Stimulated activated CD4-positive, alpha-beta T cell treated with anti-CD3 and anti-CD28 coated beads, Interleukin-15, amount 100 ng/mL, for 24 hours (primary cell): ENCODE data around the gene SMYD5.

Experiments
- DNase-seq: peaks from one replicate; pipeline ENCODE4 v3.0.0-alpha.2; 2020

Gene SMYD5

DNA sequence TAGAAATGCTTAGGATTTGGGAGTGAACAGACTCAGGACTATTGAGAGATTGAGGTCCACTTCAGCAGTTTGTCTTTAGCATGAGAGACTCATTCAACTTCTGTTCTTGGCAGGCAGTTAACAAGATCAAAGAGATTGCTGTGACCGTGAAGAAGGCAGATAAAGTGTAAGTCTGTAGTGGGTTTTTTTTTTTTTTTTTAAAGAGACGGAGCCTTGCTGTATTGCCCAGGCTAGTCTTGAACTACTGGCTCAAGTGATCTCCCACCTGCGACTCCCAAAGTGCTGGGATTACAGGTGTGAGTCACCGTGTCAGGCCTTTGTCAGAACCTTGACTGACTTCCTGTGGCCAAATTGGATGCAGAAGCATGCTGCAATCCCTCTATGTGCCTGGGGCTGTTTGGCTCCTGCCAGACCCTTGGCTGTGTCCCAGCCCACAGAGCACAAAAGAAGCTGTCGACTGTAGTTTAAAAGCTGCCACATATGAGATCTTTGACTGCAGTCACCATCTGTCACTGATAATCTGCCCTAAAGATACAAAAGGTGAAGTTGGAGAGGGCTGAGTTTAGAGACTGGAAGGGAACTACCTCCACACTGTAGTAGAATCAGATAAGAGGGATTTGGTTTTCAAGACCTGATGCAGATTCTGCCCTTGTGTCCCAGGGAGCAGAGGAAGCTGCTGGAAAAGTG lies 30.0 kb downstream of the SMYD5 start:
- DNase-seq, result no peak

DNA sequence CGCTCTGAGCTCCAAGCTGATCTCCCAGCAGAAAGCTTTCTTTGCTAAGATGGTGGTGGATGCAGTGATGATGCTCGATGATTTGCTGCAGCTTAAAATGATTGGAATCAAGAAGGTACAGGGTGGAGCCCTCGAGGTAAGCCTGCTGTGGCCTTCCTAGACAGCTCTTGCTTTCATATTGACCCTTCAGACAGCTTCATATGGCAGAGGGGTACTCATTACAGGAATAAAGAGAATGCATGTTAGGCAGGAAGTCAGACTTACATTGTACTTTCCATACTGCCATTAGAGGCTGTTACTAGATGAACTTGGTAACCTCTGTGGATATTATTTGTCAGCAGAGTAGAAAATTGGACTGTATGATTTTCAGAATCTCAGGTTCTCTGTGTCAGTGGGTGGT lies 30.5 kb downstream of the SMYD5 start:
- DNase-seq, result no peak

DNA sequence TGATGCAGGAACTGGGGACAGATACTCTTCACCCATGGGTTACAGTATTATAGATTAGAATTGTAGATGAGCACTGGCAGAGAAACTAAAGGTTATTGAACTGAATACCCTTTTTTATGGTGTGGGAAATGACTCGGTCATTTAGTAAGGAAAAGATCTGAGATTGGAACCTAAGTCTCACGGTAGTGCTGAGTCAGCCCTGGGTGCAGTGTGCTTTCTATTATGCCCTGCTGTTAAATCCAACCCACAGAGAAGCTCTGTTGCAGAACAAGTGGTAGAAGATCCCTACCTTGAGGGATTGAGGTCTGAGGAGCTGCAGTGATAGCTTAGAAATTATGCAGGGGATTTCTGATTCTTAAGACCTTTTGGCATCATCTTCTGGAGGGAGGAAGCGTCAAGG lies 32.8 kb downstream of the SMYD5 start:
- no peak for DNase-seq

DNA sequence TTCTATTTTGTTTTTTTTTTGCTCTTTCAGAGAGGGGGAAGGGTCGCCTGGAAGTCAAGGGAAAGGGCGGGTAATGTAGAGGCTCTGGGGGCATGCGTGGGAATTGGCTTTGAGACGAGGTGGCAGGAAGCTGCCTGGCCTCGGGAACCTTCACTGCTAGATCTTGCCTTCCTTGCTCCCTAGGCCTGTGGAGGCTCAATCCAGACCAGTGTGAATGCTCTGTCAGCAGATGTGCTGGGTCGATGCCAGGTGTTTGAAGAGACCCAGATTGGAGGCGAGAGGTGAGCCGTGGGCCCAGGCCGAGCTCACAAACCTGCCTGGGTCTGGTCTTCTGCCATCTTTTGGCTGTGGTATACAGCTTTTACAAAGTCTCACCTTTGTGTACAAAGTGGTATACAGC lies 35.6 kb downstream of the SMYD5 start:
- DNase-seq, result no peak

DNA sequence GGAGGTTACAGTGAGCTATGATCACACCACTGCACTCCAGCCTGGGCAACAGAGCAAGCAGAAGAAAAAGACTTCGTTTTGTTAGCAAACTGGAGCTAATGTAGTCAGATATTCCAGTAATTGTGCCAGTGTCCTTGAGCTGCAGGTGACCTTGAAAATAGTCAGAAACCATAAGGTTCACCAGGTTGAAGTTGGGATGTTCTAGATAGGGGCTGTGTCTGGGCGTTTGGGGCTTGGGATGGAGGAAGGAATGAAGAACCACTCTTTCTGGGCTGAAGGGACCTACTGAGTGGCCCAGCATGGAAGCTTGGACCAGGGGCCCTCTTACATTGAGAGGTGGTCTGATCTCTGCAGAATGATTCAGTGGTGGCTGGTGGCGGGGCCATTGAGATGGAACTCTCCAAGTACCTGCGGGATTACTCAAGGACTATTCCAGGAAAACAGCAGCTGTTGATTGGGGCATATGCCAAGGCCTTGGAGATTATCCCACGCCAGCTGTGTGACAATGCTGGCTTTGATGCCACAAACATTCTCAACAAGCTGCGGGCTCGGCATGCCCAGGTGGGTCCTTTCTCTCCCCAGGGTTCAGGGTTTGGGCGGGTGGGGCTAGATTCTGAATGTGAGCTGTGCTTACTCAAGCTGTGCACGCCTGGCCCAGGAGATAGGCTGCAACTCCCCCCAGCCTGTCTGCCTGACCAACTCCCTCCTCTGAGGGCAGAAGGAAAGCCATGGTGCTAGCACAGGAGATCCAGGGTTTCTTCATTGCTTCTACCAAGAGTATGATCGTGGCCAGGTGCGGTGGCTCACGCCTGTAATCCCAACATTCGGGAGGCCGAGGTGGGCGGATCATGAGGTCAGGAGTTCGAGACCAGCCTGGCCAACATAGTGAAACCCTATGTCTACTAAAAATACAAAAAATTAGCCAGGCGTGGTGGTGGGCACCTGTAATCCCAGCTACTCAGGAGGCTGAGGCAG lies 37.1 kb downstream of the SMYD5 start:
- no peak for DNase-seq

DNA sequence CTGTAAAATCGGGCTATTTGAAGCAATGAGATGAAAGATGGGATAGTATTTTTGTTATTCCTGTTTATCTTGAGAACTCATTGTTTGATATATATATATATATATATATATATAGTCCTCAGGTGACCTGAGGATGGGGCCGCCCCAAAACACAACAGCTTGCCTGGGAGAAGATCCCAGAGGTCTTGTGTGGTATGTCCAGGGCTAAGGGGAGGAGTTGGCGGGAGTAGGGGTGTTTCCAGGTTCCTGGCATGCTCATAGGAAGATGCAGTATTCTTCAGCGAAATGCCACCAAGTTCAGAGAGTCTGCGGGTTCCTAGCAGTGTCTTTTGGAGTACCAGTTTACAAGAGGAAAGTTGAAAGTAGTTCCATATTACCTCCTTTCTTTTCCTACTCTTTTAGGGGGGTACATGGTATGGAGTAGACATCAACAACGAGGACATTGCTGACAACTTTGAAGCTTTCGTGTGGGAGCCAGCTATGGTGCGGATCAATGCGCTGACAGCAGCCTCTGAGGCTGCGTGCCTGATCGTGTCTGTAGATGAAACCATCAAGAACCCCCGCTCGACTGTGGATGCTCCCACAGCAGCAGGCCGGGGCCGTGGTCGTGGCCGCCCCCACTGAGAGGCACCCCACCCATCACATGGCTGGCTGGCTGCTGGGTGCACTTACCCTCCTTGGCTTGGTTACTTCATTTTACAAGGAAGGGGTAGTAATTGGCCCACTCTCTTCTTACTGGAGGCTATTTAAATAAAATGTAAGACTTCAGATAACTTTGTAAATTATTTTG lies 38.4 kb downstream of the SMYD5 start:
- DNase-seq, result no peak

DNA sequence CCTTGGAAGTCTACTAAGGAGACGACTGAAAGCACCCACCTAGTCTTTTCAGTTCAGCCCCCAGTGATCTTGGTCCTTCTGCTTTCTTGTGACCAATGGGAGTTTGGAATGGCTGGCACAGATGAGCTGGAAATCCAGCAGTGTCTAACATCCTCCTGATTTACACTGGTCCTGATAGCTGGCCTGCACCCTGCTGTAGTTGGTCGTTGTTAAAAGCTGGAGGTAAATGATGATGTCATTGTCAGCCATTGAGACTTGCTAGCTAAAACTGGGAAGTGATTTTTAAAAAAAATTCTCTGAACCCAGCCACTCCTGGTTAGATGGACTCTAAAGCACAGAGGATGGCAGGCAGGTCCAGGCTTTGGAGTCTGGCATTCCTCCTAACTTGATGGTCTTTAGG lies 39.4 kb downstream of the SMYD5 start:
- DNase-seq, result no peak

DNA sequence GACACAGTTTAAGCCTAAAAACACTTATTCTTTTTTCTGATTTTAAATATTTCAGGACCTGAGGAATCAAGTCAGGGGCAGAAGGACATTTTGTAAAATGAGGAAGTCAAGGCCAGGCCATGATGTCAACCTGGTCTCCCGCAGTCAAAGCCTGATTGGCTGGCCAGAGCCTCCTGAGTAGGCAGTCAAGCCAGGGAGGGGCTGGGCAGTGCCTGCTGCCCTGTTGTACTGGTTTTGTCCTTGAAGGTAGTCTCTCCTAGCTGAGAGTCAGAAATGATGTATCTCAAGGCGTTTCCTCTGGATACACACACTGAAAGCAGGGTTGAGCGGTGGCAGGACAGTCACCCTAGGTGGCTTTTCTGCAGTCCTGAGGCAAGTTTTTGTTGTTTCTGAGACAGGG lies 39.9 kb downstream of the SMYD5 start:
- DNase-seq, result no peak

DNA sequence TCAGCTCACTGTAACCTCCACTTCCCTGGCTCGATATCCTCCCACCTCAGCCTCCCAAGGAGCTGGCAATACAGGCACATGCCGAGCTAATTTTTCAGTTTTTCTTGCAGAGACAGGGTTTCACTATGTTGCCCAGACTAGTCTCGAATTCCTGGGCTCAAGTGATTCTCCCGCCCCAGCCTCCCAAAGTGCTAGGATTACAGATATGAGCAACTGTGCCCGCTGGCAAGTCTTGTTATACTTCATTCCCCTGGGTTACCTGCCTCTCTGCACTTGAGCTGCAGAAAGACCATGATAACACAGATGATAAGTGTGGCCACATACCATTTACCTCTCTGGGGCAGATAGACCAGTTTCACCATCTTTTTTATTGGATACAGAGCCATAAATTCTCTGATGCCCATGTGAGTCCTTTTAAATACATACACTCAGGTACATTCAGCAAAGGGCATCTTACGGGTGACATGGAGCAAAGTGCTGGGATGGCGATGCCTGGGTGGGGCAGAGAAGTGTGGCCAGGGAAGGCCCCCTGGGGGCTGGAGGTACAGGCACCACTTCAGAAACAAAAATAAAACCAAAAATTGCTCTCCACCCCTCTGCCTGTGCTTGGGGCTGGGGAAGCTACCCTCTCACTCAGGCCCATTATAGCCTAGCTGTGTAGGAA lies 40.4 kb downstream of the SMYD5 start:
- DNase-seq, result no peak

DNA sequence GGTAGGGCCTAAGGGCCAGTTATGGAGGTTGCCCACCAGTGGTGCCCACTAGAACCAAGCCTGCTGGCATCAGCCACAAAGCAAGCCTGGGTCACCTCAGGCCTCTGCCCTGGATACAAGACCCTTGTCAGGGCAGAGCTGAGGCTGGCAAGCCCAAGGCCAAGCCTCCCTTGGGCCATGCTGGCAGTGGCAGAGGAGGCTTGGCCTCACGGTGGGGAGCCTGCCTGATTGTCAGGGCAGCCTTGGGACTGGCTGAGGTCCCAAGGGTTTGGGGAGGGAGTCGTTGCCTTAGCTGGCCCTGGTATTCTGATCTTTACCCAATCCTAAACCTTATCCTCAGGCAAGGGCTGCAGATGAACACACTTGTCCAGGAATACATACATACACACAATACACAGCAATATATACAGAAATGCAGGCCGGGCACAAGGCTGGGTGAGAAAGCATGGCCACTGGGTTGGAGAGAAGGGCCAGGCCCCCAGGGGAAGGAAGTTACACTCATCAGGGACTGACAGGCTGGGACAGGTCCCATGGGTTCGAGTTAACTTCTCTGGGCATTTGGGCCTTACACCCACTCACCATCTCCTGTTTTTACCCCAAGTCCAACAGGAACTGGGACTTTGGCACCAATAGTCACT lies 41.1 kb downstream of the SMYD5 start:
- DNase-seq, result peak; percentile 18

DNA sequence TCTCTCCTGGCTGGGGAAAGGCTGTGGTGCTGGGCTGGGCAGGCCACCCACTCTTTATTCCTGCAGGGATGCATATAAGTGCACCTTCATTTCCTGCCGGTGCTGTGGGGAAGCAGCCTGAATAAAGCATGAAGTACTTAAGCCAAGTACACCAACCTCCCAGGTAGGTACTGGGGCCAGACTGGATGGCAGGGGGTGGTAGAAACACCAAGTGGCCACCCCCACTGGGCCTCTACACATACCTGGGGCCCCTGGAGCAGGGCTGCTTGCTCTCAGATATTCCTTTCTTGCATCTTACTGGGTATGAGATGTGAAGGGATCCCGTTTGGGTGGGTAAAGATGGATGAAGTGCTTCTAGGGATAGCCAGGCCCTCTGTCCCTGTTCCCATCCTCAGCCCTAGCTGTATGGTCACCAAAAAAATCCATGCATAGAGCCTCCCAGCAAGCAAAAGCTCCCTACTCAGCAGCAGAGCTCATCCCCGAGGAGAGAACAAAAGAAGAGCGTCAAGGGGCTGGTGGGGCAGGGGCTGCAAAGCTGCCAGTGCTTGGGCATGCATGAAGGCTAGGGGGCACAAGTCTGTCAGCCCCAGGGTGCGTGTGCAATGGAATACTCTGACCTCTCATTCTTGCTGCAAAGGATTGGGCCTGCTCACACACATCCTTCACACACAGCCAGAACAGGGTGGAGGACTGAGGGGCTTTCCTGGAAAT lies 42.0 kb downstream of the SMYD5 start:
- DNase-seq, result no peak

DNA sequence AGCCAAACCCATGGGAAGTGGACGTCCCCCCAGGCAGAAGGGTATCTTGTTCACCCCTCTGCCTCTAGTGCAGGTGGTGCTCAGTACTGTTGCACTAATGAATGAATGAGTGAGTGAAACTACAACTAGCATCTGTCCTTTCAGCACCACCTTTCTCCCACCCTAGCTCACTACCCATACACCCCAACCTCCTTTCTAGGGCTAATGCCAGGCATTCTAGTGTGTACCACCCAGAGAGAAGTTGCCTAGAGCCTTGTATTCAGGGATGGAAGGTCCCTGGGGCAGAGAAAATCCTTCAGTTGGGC lies 42.5 kb downstream of the SMYD5 start:
- DNase-seq, result no peak

DNA sequence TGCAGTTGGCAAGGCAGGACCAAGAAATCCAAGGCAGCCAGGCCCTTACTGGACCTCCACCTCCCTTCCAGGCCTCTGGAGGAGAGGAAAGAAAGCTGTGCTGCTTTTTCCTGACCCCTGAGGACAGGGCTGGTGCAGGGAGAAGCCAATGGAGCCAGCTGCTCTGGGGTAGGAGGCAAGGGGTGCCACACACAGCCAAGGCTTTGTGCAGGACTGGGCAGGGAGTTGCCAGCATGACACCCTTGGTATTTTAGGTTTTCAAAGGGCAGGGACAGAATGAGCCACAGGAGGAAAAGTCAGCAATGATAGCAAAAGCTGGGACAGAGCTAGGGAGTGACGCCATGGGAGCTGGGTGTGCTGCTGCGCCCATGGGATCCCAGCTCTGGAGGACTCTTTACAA lies 43.0 kb downstream of the SMYD5 start:
- DNase-seq, result no peak

DNA sequence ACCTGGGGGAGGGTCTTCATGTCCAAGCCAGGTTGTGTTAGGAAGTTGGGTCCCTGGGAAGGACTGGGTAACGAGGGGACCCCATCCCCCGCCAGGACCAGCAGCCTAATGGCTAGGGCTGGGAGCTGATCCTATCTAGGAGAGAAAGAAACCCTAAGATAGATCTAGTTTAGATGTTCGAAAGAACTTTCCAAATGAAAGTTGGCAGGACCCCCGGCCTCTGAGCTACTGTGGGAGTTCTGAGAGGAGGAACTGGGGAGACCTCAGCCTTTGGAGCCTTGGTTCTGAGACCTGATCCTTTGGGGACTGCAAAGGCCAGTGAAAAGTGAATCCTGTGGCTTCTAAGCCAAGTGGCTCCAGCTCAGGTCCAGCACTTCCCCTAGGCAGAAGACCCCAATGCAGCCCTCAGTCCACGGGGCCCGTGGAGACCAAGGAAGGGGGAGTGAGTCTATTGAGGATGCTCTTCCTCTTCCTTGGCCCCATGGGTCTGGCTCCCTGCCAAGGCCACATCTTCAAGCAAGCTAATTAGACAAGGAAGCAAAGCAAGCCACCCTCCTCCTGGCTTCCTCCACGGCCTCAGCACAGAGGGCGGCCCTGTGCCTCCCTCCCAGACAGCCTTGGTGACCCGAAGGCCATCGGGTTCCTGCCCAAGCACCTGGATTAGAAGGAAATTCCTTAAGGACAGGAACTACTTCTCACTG lies 43.5 kb downstream of the SMYD5 start:
- peak; percentile 22 for DNase-seq

DNA sequence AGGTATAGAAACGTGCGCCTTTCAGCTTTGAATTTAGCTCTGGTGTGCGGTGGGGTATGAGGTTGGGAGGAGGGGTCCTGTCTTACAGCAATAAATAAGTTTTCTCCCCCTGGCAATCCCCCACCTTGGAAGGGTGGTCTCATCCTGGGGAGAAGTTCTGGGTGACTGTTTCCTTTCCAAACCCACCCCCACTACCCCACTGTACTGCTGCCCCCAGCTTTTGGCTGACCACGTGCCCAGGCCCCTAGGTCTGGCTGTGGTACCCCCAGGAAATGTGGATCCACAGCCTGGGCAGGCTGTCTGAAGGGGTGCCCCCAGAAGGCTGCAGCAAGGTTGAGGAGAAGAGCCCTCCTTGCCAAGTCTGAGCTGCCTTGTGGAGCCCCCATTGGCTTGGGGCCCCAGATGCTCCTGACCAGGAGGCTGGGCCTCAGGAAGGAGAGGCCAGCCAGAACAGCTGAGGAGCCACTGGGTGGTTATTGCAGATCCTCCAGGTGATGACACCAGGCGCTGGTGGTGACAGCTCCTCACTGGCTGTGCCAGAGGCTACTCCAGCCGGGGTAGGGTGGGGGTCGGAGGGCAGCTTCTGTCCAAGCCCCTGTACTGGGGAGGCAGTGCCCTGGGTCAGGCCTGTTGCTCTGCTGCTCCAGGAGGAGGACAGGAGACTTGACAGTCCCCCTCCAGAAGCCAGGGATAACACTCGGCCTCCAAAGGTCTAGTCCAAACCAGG lies 44.3 kb downstream of the SMYD5 start:
- DNase-seq, result no peak

DNA sequence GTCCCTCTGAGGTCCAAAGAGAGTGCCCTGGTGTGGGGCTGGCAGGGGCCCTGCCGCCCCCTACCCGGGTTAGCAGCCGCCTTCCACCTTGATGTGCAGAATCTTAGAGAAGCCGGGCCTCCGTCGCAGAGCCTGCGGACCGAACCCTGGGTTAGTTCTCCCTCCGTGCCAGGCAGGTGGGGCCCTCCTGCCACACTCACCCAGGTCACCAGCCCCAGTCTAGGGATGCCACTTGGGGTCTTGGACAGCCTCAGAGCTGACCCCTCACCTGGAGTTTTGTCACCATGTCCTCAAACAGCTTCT lies 44.8 kb downstream of the SMYD5 start:
- DNase-seq, result no peak

DNA sequence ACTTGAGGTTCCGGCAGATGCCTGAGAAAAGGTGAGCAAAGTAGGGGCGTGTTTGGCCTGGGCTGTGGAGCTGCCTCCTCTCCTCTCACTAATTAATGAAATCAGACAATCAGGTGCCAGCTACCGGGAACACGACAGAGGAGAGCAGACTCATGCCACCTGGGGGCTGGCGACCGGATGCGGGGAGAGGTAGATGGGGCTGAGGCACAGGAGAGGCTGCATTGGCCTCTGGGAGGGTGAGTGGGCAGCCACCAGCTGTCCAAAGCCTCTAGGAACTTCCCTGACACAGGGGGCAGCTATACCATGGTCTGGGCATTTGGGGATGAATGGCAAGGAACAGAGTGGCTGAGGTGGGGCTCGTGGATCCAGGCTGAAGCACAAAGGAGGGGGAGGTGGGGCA lies 45.2 kb downstream of the SMYD5 start:
- DNase-seq, result no peak

DNA sequence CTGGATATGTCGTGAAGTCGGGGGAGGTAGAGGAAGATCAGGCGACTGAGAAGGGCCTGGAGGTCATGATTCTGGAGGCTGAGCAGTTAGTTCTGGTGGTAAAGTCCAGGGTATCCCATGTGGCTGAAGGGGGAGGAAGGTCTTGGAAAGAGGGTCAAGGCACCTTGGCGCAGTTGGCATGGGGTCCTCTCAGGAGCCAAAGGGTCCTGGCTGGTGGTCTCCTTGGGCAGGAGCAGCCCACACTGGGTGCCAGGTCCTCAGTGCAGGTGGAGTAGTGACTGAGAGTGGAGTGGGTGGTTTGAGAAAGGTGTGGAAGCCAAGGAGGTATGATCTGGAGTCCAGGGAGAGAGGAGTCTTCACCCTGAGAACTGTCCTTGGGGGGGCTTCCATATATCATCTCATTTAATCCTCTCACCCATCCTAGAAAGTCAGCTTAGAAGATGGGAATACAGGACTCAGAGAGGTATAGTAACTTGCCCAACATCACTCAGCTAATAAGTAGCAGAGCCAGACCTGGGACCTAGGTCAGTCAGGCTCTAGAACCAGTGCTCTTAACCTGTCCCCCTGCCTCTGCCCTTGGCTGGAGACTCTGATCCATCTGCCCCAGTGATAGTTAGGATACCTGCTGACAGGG lies 45.8 kb downstream of the SMYD5 start:
- no peak for DNase-seq

DNA sequence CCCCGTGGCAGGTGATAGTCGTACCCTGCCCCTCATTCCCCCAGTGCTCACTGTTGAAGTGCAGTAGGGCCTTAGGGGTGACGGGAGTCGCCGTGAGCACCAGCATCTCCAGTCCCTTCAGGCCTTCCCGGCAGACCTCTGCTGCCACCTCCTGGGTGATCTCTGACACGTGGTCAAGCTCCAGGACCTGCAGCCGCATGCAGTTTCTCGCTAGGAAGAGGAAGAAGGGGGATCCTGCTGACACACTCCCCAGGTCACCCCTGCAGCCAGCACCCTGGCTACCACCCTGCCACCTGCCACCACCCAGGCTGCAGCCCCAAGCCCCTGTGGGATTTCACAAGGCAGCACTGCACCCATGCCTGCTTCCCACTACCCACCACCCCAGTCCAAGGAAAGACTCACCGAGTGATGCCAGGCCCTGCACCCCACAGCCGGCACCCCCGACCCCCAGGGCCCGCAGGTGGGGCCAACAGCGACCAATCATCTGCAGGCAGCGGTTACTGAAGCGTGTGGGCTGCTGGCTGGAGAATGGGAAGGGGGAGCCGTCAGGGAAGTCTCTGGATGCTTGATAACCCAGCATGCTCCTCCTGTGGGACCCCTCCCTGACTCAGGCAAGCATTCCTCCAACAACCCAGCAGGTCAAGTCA lies 46.4 kb downstream of the SMYD5 start:
- DNase-seq, result peak; percentile 31
